Mesenchymal stem cell (in vitro differentiated cells and primary cell): ENCODE measurements around the gene FHIT.

Source experiments
- DNase-seq: peaks from one replicate; pipeline ENCODE4 v3.0.0-alpha.2; 2013
- H2AFZ ChIP-seq: one replicate; pipeline ENCODE4 v1.6.1; 2013; ENCODE audit warnings: low read depth, mild to moderate bottlenecking, control low read depth, inconsistent platforms, low read length, moderate library complexity
- H2AK5ac ChIP-seq: 2 replicates; pipeline ENCODE4 v1.6.1; 2013; ENCODE audit warnings: low read length, moderate library complexity, mild to moderate bottlenecking, inconsistent platforms; ENCODE audit not compliant: severe bottlenecking
- H2BK120ac ChIP-seq: one replicate; pipeline ENCODE4 v1.6.1; 2013; ENCODE audit warnings: low read depth, mild to moderate bottlenecking, inconsistent platforms, low read length, moderate library complexity
- H2BK12ac ChIP-seq, 2 experiments: one replicate each; pipeline ENCODE4 v1.6.1; 2013; ENCODE audit warnings: inconsistent platforms in 2 of 2, low read length in 2 of 2, mild to moderate bottlenecking in 2 of 2, moderate library complexity in 2 of 2, control low read depth in 1 of 2
- H2BK15ac ChIP-seq: one replicate; pipeline ENCODE4 v1.6.1; 2013; ENCODE audit warnings: mild to moderate bottlenecking, low read depth, inconsistent platforms; ENCODE audit not compliant: poor library complexity, severe bottlenecking
- H2BK5ac ChIP-seq: 2 replicates; pipeline ENCODE4 v1.6.1; 2013; ENCODE audit warnings: low read depth, mild to moderate bottlenecking, low read length, control low read depth, inconsistent platforms; ENCODE audit not compliant: poor library complexity, severe bottlenecking
- H3K14ac ChIP-seq, 2 experiments: one replicate each; pipeline ENCODE4 v1.6.1; 2013; ENCODE audit warnings: inconsistent platforms in 2 of 2, low read length in 2 of 2, control low read depth in 1 of 2, mild to moderate bottlenecking in 1 of 2, moderate library complexity in 1 of 2
- H3K18ac ChIP-seq, 2 experiments: one replicate each; pipeline ENCODE4 v1.6.1; 2013; ENCODE audit warnings: inconsistent platforms in 2 of 2, low read length in 2 of 2, control low read depth in 1 of 2, low read depth in 1 of 2, mild to moderate bottlenecking in 1 of 2
- H3K23ac ChIP-seq, 2 experiments: one replicate each; pipeline ENCODE4 v1.6.1; 2013; ENCODE audit warnings: inconsistent platforms in 2 of 2, low read length in 2 of 2, mild to moderate bottlenecking in 2 of 2, moderate library complexity in 2 of 2, control low read depth in 1 of 2
- H3K27ac ChIP-seq: 2 replicates; pipeline ENCODE4 v1.5.1; 2013; ENCODE audit warnings: mild to moderate bottlenecking, moderate library complexity, low read length, control low read depth, inconsistent platforms; ENCODE audit not compliant: poor library complexity, severe bottlenecking
- H3K27me3 ChIP-seq, 2 experiments: 2 replicates each; pipeline versions ENCODE4 v1.6.1 to v1.7.0; 2013; ENCODE audit warnings: low read length in 2 of 2, mild to moderate bottlenecking in 2 of 2, moderate library complexity in 2 of 2, control low read depth in 1 of 2, inconsistent platforms in 1 of 2; ENCODE audit not compliant: control insufficient read depth in 1 of 2, insufficient read depth in 1 of 2
- H3K36me3 ChIP-seq, 2 experiments: 2 replicates each; pipeline versions ENCODE4 v1.6.1 to v1.7.0; 2013; ENCODE audit warnings: low read length in 2 of 2, control low read depth in 1 of 2, inconsistent platforms in 1 of 2, low read depth in 1 of 2, mild to moderate bottlenecking in 1 of 2; ENCODE audit not compliant: insufficient read depth in 2 of 2, control insufficient read depth in 1 of 2
- H3K4ac ChIP-seq, 2 experiments: one replicate each; pipeline ENCODE4 v1.6.1; 2013; ENCODE audit warnings: inconsistent platforms in 2 of 2, low read length in 2 of 2, mild to moderate bottlenecking in 2 of 2, moderate library complexity in 2 of 2, control low read depth in 1 of 2, low read depth in 1 of 2
- H3K4me1 ChIP-seq: 2 replicates; pipeline ENCODE4 v1.6.1; 2013; ENCODE audit warnings: low read depth, low read length, control low read depth; ENCODE audit not compliant: control insufficient read depth, insufficient read depth
- H3K4me2 ChIP-seq: 2 replicates; pipeline ENCODE4 v1.6.1; 2013; ENCODE audit warnings: low read length, mild to moderate bottlenecking, inconsistent platforms; ENCODE audit not compliant: poor library complexity, severe bottlenecking
- H3K4me3 ChIP-seq, 2 experiments: 2 replicates each; pipeline versions ENCODE4 v1.5.1 to v1.7.0; 2013; ENCODE audit warnings: low read length in 2 of 2, mild to moderate bottlenecking in 2 of 2, control low read depth in 1 of 2, low read depth in 1 of 2; ENCODE audit not compliant: insufficient read depth in 1 of 2
- H3K79me1 ChIP-seq: replicated peaks from 2 replicates; pipeline ENCODE4 v1.6.1; 2013; ENCODE audit warnings: mild to moderate bottlenecking, control low read depth, low read length, inconsistent platforms; ENCODE audit not compliant: poor library complexity, severe bottlenecking
- H3K9ac ChIP-seq: 2 replicates; pipeline ENCODE4 v1.7.0; 2013; ENCODE audit warnings: mild to moderate bottlenecking, low read length, moderate library complexity
- H3K9me3 ChIP-seq: 2 replicates; pipeline ENCODE4 v1.7.0; 2013; ENCODE audit warnings: mild to moderate bottlenecking, low read length; ENCODE audit not compliant: control insufficient read depth
- H4K8ac ChIP-seq: one replicate; pipeline ENCODE4 v1.6.1; 2013; ENCODE audit warnings: inconsistent platforms, mild to moderate bottlenecking, low read length, moderate library complexity
- H4K91ac ChIP-seq: one replicate; pipeline ENCODE4 v1.6.1; 2013; ENCODE audit warnings: mild to moderate bottlenecking, low read length, inconsistent platforms
- WGBS: methylation state at CpG from one replicate; pipeline ENCODE4 v1.1.7; 2013; ENCODE audit warnings: mixed read lengths; 5-methylcytosine and 5-hydroxymethylcytosine counted together

Gene FHIT

GRCh38 chr3:59832702-59833101 lies 1418.5 kb downstream of the FHIT start:
- no peak overlapping the region for H4K8ac ChIP-seq
- no peak overlapping the region for H4K91ac ChIP-seq
- no peak overlapping the region for H3K23ac ChIP-seq
- H3K14ac ChIP-seq: no peak overlapping the region
- H2BK12ac ChIP-seq: no peak overlapping the region
- no peaks in the 10 kb centered on the region for H3K79me1 ChIP-seq
- H2BK5ac ChIP-seq: no peak overlapping the region
- DNase-seq: no peak
- H3K9me3 ChIP-seq: no peaks in the 10 kb centered on the region
- no peak overlapping the region for H3K4me2 ChIP-seq
- H3K4ac ChIP-seq: no peak overlapping the region
- H3K4me3 ChIP-seq: no peak overlapping the region
- no peak overlapping the region for H2AK5ac ChIP-seq
- no peak overlapping the region for H3K9ac ChIP-seq
- H3K36me3 ChIP-seq: no peaks in the 10 kb centered on the region
- H2AFZ ChIP-seq: no peak overlapping the region
- H3K27ac ChIP-seq: no peak overlapping the region
- WGBS: 100% methylated on average over 2 of the region's 3 CpGs
- no peak overlapping the region for H2BK15ac ChIP-seq
- H3K4me1 ChIP-seq: peaks cover 1% of the 10 kb centered on the region
- no peaks in the 10 kb centered on the region for H3K27me3 ChIP-seq
- no peak overlapping the region for H2BK120ac ChIP-seq
- no peak overlapping the region for H3K18ac ChIP-seq

DNA sequence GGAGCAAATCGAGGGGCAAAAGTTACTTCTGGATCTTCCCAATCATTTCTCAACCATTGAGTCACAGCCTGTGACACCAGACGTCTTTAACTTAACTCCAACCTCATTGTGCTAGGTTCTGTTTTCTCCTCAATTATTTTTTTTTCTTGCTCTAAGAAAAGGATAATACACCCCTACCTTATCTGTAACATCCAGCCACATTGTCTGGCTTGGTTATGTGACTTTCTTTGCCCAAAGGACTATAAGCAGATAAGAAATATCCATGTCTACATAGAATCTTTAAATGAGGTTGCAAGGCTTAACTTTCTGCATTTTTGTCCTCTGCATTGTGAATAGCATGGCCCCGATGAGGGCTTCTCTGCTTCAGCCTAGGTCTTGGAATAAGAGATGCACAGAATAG lies 1419.0 kb downstream of the FHIT start:
- 82% methylated on average over 3 of the region's 3 CpGs for WGBS

GRCh38 chr3:59831394-59831793 lies 1419.9 kb downstream of the FHIT start:
- Histone ChIP-seq H3K9ac (no peak overlapping the region), H3K23ac (no peak overlapping the region), H2BK5ac (no peak overlapping the region), H3K4me2 (no peak overlapping the region), H2BK12ac (no peak overlapping the region), H2AK5ac (no peak overlapping the region), H3K4me3 (no peak overlapping the region), H3K4me1 (peaks cover 1% of the 10 kb centered on the region), H2AFZ (no peak overlapping the region), H3K79me1 (no peaks in the 10 kb centered on the region), H3K9me3 (no peaks in the 10 kb centered on the region), H3K27me3 (no peaks in the 10 kb centered on the region), H3K36me3 (no peaks in the 10 kb centered on the region), H3K18ac (no peak overlapping the region), H3K14ac (no peak overlapping the region), H3K4ac (no peak overlapping the region), H4K91ac (no peak overlapping the region), H3K27ac (no peak overlapping the region), H2BK15ac (no peak overlapping the region), H2BK120ac (no peak overlapping the region), H4K8ac (no peak overlapping the region)
- DNase-seq: no peak
- WGBS: 88% methylated on average over 2 of the region's 2 CpGs

More for the DNA sequence above, 1419.0 kb downstream of the FHIT start:
- H2BK120ac ChIP-seq: no peak overlapping the region
- H3K23ac ChIP-seq: no peak overlapping the region
- H3K9me3 ChIP-seq: no peaks in the 10 kb centered on the region
- no peak overlapping the region for H2BK5ac ChIP-seq
- no peak overlapping the region for H3K14ac ChIP-seq
- no peak overlapping the region for H2AFZ ChIP-seq
- no peak overlapping the region for H2BK15ac ChIP-seq
- H3K4me1 ChIP-seq: peaks cover 1% of the 10 kb centered on the region
- H4K8ac ChIP-seq: no peak overlapping the region
- no peaks in the 10 kb centered on the region for H3K36me3 ChIP-seq
- H3K4ac ChIP-seq: no peak overlapping the region
- no peak for DNase-seq
- no peak overlapping the region for H3K4me3 ChIP-seq
- no peak overlapping the region for H3K27ac ChIP-seq
- no peak overlapping the region for H2AK5ac ChIP-seq
- no peak overlapping the region for H4K91ac ChIP-seq
- H3K18ac ChIP-seq: no peak overlapping the region
- no peak overlapping the region for H2BK12ac ChIP-seq
- no peak overlapping the region for H3K9ac ChIP-seq
- no peak overlapping the region for H3K4me2 ChIP-seq
- H3K79me1 ChIP-seq: no peaks in the 10 kb centered on the region
- no peaks in the 10 kb centered on the region for H3K27me3 ChIP-seq

- H4K8ac ChIP-seq: no peak overlapping the region
- no peak overlapping the region for H2BK120ac ChIP-seq
- no peak overlapping the region for H2BK5ac ChIP-seq
- H3K23ac ChIP-seq: no peak overlapping the region
- H3K79me1 ChIP-seq: no peaks in the 10 kb centered on the region
- H3K4ac ChIP-seq: no peak overlapping the region
- H3K4me3 ChIP-seq: no peak overlapping the region
- no peak overlapping the region for H2AK5ac ChIP-seq
- H3K14ac ChIP-seq: no peak overlapping the region
- H3K36me3 ChIP-seq: no peaks in the 10 kb centered on the region
- H3K9me3 ChIP-seq: no peaks in the 10 kb centered on the region
- H2BK12ac ChIP-seq: no peak overlapping the region
- H3K4me2 ChIP-seq: no peak overlapping the region
- no peaks in the 10 kb centered on the region for H3K27me3 ChIP-seq
- H3K9ac ChIP-seq: no peak overlapping the region
- H4K91ac ChIP-seq: no peak overlapping the region
- H2AFZ ChIP-seq: no peak overlapping the region
- no peak for DNase-seq
- no peak overlapping the region for H3K18ac ChIP-seq
- H3K27ac ChIP-seq: no peak overlapping the region
- peaks cover 1% of the 10 kb centered on the region for H3K4me1 ChIP-seq
- H2BK15ac ChIP-seq: no peak overlapping the region
- 97% methylated on average over 1 of the region's 1 CpG for WGBS
Measured at GRCh38 chr3:59829527-59829926, 1421.7 kb downstream of the FHIT start.
